Activated gamma-delta T cell treated with Interleukin-2 at 50 U/mL for 16 hours (primary cell): ENCODE results near the gene WWOX.

Experiments used
- DNase-seq: peaks from one replicate; pipeline ENCODE4 v3.0.0-alpha.2; 2020

The WWOX gene

GRCh38 chr16:78309763-78310162 lies 210.3 kb downstream of the WWOX start:
- no peak for DNase-seq

- no peak for DNase-seq
Measured at GRCh38 chr16:78310196-78310595, 210.7 kb downstream of the WWOX start.

GRCh38 chr16:78310990-78311561 lies 211.6 kb downstream of the WWOX start:
- no peak for DNase-seq

DNA sequence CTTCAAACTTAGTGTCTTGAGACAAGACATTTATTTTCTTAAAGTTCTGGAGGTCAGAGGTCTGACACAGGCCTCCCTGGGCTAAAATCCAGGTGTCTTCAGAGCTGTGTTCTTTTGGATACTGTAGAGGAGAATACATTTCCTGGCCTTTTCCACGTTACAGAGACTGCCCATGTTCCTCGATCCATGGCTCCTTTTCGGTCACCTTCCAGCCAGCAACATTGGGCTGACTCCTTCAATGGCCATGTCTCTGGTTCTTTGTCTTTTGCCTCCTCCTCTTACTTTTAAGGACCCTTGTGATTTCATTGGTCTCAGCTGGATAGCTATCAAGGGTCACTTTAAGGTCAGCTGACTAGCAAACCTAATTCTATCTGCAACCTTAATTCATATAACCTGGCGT lies 212.4 kb downstream of the WWOX start:
- no peak for DNase-seq

DNA sequence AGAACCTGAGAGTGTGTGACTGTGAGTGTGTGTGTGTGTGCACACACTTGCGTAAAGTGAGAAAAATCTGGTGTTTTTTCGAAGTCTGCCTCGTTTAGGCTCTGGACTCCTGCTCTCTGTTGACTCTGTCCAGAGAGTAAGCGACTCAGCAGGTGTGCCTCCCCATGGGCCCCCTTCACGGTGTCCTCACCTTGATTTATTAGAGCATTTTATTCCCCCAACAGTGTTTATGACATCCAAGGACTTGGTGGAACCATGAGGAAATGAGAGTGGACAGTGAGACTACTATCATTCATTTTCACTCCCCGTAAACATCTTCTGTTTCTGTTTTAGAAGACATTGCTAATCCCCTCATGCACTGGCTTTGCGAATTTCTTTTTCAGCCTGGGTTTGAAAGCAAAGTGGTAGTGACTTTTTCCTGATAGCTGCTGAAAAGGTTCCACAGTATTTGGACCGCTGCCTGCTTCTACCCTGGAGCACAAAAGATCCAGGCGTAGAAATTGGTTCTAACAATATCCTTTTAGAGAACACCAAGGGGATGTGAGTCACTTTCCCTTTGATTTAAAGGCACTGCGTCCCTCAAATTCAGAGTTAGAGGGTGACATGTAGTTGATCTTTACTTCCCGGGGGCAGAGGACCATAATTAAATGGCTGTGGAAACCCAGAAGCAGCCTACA lies 218.2 kb downstream of the WWOX start:
- DNase-seq, result no peak

GRCh38 chr16:78321620-78322360 lies 222.3 kb downstream of the WWOX start:
- DNase-seq, result no peak

- DNase-seq, result no peak
Measured at GRCh38 chr16:78323315-78323714, 223.9 kb downstream of the WWOX start.

- no peak for DNase-seq
Measured at GRCh38 chr16:78324649-78325285, 225.3 kb downstream of the WWOX start.

DNA sequence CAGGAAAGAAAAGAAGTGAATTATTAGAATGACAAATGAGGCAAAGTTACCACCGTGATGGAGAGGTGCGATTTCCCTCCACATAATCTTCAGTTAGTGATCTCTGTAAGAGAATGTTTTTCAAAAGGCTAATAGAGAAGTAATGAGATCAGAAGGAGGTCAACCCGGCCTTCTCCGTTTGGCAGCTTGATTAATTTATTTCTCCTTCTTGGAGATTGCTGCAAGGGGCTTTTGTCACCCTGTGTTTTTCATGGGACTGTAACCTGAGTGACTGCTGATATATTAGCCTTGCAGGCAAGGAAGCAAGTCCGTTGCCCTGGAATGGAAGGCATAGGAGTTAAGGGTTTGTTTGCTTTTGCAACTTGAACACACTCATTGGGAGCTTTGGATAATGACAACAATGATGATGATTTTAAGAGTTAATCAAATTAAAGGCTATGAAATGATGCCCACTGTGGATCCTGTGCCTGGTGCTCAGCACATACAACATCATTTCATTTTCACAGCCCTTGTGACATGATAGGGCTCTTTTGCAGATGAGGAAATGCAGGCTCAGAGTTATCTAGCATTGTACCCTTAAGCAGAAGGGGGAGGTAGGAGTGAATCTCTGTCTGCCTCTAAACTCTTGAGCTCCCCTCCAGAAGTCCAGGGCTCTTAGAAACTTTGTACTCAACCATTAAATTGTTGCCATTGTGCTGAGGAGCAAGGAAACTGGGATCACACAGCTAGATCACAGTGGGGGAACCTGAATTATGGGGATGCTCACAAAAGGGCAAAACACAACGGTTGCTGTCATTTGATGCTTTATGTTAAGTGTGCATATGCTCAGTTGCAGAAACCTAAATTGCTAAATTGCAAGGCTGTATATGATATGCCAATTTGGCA lies 226.3 kb downstream of the WWOX start:
- DNase-seq, result no peak

DNA sequence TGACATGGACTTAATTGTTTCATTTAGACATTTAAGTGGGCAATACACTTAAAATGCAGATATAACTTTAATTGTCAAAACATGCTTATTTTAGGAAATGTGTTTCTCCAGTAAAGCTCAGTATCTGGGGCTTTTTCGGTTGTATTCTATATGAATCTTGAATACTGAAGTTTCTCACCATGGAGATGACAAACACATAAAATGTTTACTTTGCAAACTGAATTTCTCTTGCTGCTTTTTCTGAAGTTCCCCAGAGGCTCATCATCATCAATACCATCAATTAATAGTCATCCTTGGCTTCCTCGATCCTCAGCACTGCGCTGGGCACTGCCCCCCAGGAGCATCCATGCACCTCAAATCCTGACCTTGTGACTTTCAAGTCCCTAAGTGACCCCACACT lies 227.3 kb downstream of the WWOX start:
- DNase-seq, result no peak

GRCh38 chr16:78331731-78332130 lies 232.3 kb downstream of the WWOX start:
- no peak for DNase-seq

DNA sequence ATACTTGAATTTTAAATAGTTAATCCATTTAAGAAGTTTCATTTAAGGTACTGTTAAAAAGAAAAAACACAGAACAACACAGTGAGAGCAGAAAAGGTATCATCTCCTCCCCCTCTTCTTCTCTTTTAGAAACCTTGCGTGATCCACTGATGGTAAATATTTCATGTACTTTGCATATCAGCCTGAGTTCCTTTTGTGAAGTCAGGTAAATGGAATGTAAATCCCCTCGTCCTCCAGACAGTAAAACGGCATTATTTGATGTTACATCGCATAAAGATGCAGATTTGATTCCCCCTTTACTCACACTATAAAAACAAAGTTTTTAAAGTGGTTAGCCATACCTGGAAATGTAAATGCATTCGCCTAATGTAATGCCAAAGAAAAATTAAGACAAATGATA lies 234.4 kb downstream of the WWOX start:
- DNase-seq, result no peak

GRCh38 chr16:78340590-78340989 lies 241.1 kb downstream of the WWOX start:
- DNase-seq, result no peak

DNA sequence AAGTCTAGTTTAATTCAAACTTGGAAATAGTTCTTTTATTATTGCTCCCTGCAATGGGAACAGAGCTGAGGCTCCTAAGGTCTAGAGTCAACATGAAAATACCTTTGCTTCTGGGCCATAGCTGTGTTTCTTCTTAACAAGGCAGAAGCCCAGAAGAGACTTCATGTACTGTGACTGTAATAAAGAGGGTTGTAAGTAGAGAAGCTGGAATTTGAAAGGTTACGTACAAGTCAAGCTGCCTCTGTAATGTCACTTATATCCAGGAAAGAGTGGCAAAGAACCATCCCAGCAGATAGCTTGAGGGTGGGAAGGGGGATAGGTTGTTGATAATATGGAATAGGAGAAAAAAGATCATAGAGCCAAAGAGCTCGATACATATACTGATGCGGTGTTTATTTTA lies 248.6 kb downstream of the WWOX start:
- DNase-seq, result no peak

- DNase-seq, result no peak
Measured at GRCh38 chr16:78348886-78349285, 249.4 kb downstream of the WWOX start.

GRCh38 chr16:78352184-78352583 lies 252.7 kb downstream of the WWOX start:
- DNase-seq, result no peak

- DNase-seq, result no peak
Measured at GRCh38 chr16:78353640-78354275, 254.3 kb downstream of the WWOX start.

DNA sequence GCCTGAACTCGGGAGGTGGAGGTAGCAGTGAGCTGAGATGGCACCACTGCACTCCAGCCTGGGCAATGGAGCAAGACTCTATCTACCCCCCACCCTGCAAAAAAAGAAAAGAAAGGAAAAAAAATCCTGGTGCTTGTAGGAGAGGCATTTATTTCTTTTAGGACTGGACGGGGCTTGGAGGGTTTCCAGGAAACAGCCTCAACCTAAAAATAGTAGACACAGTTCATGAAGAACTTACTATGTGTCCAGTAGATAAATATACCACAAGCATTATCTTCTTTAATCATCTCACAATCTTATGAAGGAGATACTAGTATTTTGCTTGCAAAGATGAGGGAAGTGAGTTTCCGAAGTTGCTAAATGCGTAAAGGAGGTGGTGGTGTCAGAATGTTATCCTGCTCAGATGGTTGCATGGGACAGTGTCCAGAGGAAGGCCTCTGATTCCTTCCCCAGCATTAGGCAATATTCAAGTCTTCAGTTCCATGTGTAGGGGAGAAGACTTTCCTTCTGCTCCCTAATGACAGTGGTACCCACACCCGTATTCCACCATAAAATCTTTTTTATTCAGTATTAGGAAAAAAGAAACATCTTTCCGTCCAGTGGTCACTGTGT lies 263.2 kb downstream of the WWOX start:
- DNase-seq, result no peak

- no peak for DNase-seq
Measured at GRCh38 chr16:78363843-78364555, 264.5 kb downstream of the WWOX start.

- DNase-seq, result no peak
Measured at GRCh38 chr16:78364556-78364880, 265.1 kb downstream of the WWOX start.

- no peak for DNase-seq
Measured at GRCh38 chr16:78365366-78365765, 265.9 kb downstream of the WWOX start.
